A673 (cell line): Measurements from ENCODE around the gene VANGL1.

Source experiments
- EZH2 ChIP-seq: fragments of 200-600 bp; sonication (generic); IDR thresholded peaks from 2 replicates; pipeline ENCODE4 v1.6.1; 2017; ENCODE audit warnings: borderline replicate concordance, low read depth, mild to moderate bottlenecking, mixed read lengths, antibody characterized with exemption, low read length; ENCODE audit not compliant: poor library complexity, severe bottlenecking
- TF ChIP-seq, protein P1 (sequence below): fragments of 300-800, 200-600 bp; sonication (generic); conservative IDR thresholded peaks from 2 replicates; pipeline ENCODE4 v1.5.1; 2017; ENCODE audit warnings: low read depth, mild to moderate bottlenecking, antibody characterized with exemption, low read length, moderate library complexity, mixed read lengths

GRCh38 chr1:115647919-115648650, 6.3 kb downstream of the VANGL1 start:
- TF ChIP-seq, protein P1, sequence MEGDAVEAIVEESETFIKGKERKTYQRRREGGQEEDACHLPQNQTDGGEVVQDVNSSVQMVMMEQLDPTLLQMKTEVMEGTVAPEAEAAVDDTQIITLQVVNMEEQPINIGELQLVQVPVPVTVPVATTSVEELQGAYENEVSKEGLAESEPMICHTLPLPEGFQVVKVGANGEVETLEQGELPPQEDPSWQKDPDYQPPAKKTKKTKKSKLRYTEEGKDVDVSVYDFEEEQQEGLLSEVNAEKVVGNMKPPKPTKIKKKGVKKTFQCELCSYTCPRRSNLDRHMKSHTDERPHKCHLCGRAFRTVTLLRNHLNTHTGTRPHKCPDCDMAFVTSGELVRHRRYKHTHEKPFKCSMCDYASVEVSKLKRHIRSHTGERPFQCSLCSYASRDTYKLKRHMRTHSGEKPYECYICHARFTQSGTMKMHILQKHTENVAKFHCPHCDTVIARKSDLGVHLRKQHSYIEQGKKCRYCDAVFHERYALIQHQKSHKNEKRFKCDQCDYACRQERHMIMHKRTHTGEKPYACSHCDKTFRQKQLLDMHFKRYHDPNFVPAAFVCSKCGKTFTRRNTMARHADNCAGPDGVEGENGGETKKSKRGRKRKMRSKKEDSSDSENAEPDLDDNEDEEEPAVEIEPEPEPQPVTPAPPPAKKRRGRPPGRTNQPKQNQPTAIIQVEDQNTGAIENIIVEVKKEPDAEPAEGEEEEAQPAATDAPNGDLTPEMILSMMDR: no peak
- TF ChIP-seq EZH2: no peak
